H1 (cell line): ENCODE measurements around the gene CLDN4. TPM values are rescaled to one million over a fixed set of nuclear protein-coding genes. Genes with fewer than 3 reads are reported as not detected.

Experiments used
- BRCA1 ChIP-seq: IDR thresholded peaks from 2 replicates; pipeline ENCODE4 v1.6.1; 2012; ENCODE audit warnings: low read depth, low read length, improper control_type of control experiment
- KDM4A ChIP-seq: IDR thresholded peaks from one replicate; pipeline ENCODE4 v1.7.1; 2012; ENCODE audit warnings: low read depth, mild to moderate bottlenecking, moderate library complexity, low read length, inconsistent platforms; ENCODE audit not compliant: severe bottlenecking
- NRF1 ChIP-seq: IDR thresholded peaks from 2 replicates; pipeline ENCODE4 v1.6.1; 2011; ENCODE audit warnings: mild to moderate bottlenecking, low read depth, low read length, improper control_type of control experiment
- POLR2A ChIP-seq, 2 experiments: IDR thresholded peaks; 1 replicate in 1 of 2; 2 replicates in 1 of 2; pipeline ENCODE4 v1.6.1; 2011; ENCODE audit warnings: low read depth in 2 of 2, low read length in 2 of 2, mild to moderate bottlenecking in 2 of 2; ENCODE audit errors: control extremely low read depth in 1 of 2
- RAD21 ChIP-seq, 2 experiments: IDR thresholded peaks in 1 of 2; conservative IDR thresholded peaks in 1 of 2; 2 replicates each; pipeline ENCODE4 v1.6.1; 2011; ENCODE audit warnings: low read depth in 2 of 2, low read length in 2 of 2, improper control_type of control experiment in 1 of 2, inconsistent platforms in 1 of 2, mild to moderate bottlenecking in 1 of 2, moderate library complexity in 1 of 2
- polyA plus RNA-seq, 7 experiments: library from polyadenylated mRNA; depleted of rRNA in 3 of 7; stranded (reverse) in 5 of 7; unstranded in 2 of 7; fragments of >200 nt in 5 of 7; fragments of 200-250 nt in 2 of 7; gene quantifications; 1 replicate in 5 of 7; 2 replicates in 1 of 7; 4 replicates in 1 of 7; pipeline versions ENCODE4 v1.2.1 to v1.2.3, GENCODE V29; 2011 to 2013; ENCODE audit warnings: missing spikeins in 2 of 7, mixed read lengths in 2 of 7
- total RNA-seq: library from RNA; stranded (reverse); fragmentation: NEBNext Ultra II Directional; extraction: Animal tissue kit (Norgen Biotek cat#: 25700); gene quantifications from 2 replicates; pipeline ENCODE4 v1.2.1, GENCODE V29; 2021
- TF ChIP-seq, protein P1 (sequence below), 3 experiments: IDR thresholded peaks; 1 replicate in 2 of 3; 2 replicates in 1 of 3; pipeline versions ENCODE4 v1.5.1 to v1.6.1; 2011; ENCODE audit warnings: low read length in 3 of 3, mild to moderate bottlenecking in 3 of 3, inconsistent platforms in 2 of 3, low read depth in 1 of 3, moderate library complexity in 1 of 3; ENCODE audit not compliant: insufficient read depth in 1 of 3; ENCODE audit errors: control extremely low read depth in 1 of 3
- TF ChIP-seq, protein P2 (sequence below): IDR thresholded peaks from 2 replicates; pipeline ENCODE4 v1.6.1; 2011; ENCODE audit warnings: low read length, improper control_type of control experiment
- TF ChIP-seq, protein P3 (sequence below): fragments of 300-600 bp; sonication (generic); IDR thresholded peaks from 2 replicates; pipeline ENCODE4 v1.7.1; 2012; ENCODE audit warnings: low read length, moderate library complexity, mild to moderate bottlenecking, inconsistent platforms; ENCODE audit not compliant: insufficient replicate concordance

Gene CLDN4
- total and polyA plus RNA-seq, 2 of the 8 experiments (the other 6 are each of a cell fraction or from before 2014, with no cell fraction given), result 28.0 to 69.3 TPM

DNA sequence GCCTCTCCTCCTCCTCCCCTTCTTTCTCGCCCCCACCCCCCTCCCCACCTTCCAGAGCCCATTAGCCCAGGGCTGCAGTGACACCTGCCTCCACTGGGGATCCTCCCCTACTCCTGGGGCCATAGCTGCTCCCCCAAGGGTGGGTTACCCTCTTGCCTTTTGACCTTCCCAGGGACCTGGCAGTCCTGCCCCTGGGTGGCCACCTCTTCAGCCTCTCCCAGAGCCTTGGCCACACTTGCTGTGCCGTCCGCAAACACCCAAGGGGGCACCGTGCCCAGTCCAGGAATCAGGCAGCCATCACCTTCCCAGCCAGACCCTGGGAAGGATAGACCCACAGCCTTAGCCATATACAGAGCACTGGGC, 19.8 kb upstream of the CLDN4 start (continued):
- TF ChIP-seq, protein P1, sequence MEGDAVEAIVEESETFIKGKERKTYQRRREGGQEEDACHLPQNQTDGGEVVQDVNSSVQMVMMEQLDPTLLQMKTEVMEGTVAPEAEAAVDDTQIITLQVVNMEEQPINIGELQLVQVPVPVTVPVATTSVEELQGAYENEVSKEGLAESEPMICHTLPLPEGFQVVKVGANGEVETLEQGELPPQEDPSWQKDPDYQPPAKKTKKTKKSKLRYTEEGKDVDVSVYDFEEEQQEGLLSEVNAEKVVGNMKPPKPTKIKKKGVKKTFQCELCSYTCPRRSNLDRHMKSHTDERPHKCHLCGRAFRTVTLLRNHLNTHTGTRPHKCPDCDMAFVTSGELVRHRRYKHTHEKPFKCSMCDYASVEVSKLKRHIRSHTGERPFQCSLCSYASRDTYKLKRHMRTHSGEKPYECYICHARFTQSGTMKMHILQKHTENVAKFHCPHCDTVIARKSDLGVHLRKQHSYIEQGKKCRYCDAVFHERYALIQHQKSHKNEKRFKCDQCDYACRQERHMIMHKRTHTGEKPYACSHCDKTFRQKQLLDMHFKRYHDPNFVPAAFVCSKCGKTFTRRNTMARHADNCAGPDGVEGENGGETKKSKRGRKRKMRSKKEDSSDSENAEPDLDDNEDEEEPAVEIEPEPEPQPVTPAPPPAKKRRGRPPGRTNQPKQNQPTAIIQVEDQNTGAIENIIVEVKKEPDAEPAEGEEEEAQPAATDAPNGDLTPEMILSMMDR (IDR thresholded peaks at IDR 0.05; ENCODE audit: control extremely low read depth in 1 of 3, insufficient read depth in 1 of 3, low read depth in 1 of 3, low read length in 3 of 3), result peak in 2 of 3 experiments; percentile 33 to 48; a peak in 3 of 4 replicates
- TF ChIP-seq, protein P2, sequence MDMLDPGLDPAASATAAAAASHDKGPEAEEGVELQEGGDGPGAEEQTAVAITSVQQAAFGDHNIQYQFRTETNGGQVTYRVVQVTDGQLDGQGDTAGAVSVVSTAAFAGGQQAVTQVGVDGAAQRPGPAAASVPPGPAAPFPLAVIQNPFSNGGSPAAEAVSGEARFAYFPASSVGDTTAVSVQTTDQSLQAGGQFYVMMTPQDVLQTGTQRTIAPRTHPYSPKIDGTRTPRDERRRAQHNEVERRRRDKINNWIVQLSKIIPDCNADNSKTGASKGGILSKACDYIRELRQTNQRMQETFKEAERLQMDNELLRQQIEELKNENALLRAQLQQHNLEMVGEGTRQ, result no peak
- TF ChIP-seq, protein P3, sequence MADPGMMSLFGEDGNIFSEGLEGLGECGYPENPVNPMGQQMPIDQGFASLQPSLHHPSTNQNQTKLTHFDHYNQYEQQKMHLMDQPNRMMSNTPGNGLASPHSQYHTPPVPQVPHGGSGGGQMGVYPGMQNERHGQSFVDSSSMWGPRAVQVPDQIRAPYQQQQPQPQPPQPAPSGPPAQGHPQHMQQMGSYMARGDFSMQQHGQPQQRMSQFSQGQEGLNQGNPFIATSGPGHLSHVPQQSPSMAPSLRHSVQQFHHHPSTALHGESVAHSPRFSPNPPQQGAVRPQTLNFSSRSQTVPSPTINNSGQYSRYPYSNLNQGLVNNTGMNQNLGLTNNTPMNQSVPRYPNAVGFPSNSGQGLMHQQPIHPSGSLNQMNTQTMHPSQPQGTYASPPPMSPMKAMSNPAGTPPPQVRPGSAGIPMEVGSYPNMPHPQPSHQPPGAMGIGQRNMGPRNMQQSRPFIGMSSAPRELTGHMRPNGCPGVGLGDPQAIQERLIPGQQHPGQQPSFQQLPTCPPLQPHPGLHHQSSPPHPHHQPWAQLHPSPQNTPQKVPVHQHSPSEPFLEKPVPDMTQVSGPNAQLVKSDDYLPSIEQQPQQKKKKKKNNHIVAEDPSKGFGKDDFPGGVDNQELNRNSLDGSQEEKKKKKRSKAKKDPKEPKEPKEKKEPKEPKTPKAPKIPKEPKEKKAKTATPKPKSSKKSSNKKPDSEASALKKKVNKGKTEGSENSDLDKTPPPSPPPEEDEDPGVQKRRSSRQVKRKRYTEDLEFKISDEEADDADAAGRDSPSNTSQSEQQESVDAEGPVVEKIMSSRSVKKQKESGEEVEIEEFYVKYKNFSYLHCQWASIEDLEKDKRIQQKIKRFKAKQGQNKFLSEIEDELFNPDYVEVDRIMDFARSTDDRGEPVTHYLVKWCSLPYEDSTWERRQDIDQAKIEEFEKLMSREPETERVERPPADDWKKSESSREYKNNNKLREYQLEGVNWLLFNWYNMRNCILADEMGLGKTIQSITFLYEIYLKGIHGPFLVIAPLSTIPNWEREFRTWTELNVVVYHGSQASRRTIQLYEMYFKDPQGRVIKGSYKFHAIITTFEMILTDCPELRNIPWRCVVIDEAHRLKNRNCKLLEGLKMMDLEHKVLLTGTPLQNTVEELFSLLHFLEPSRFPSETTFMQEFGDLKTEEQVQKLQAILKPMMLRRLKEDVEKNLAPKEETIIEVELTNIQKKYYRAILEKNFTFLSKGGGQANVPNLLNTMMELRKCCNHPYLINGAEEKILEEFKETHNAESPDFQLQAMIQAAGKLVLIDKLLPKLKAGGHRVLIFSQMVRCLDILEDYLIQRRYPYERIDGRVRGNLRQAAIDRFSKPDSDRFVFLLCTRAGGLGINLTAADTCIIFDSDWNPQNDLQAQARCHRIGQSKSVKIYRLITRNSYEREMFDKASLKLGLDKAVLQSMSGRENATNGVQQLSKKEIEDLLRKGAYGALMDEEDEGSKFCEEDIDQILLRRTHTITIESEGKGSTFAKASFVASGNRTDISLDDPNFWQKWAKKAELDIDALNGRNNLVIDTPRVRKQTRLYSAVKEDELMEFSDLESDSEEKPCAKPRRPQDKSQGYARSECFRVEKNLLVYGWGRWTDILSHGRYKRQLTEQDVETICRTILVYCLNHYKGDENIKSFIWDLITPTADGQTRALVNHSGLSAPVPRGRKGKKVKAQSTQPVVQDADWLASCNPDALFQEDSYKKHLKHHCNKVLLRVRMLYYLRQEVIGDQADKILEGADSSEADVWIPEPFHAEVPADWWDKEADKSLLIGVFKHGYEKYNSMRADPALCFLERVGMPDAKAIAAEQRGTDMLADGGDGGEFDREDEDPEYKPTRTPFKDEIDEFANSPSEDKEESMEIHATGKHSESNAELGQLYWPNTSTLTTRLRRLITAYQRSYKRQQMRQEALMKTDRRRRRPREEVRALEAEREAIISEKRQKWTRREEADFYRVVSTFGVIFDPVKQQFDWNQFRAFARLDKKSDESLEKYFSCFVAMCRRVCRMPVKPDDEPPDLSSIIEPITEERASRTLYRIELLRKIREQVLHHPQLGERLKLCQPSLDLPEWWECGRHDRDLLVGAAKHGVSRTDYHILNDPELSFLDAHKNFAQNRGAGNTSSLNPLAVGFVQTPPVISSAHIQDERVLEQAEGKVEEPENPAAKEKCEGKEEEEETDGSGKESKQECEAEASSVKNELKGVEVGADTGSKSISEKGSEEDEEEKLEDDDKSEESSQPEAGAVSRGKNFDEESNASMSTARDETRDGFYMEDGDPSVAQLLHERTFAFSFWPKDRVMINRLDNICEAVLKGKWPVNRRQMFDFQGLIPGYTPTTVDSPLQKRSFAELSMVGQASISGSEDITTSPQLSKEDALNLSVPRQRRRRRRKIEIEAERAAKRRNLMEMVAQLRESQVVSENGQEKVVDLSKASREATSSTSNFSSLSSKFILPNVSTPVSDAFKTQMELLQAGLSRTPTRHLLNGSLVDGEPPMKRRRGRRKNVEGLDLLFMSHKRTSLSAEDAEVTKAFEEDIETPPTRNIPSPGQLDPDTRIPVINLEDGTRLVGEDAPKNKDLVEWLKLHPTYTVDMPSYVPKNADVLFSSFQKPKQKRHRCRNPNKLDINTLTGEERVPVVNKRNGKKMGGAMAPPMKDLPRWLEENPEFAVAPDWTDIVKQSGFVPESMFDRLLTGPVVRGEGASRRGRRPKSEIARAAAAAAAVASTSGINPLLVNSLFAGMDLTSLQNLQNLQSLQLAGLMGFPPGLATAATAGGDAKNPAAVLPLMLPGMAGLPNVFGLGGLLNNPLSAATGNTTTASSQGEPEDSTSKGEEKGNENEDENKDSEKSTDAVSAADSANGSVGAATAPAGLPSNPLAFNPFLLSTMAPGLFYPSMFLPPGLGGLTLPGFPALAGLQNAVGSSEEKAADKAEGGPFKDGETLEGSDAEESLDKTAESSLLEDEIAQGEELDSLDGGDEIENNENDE, result no peak
- peak in 1 of 2 experiments; percentile 13; a peak in 1 of 4 replicates for TF ChIP-seq RAD21 (IDR thresholded peaks at IDR 0.05 in 1 of 2, conservative IDR thresholded peaks at IDR 0.05 in 1 of 2; ENCODE audit: low read depth in 2 of 2, low read length in 2 of 2)
- no peak for TF ChIP-seq NRF1
- no peak for TF ChIP-seq BRCA1
- TF ChIP-seq POLR2A (IDR thresholded peaks at IDR 0.05; ENCODE audit: control extremely low read depth in 1 of 2, low read depth in 2 of 2, low read length in 2 of 2), result no peak
- no peak for TF ChIP-seq KDM4A
